RWPE2 (cell line): ENCODE data around the gene CTAG1B.

Experiments
- ATAC-seq: fragments of 200-7000 bp; cut with Tn5 transposase; 3 replicates; pipeline ENCODE4 v1.9.1; 2021; ENCODE audit warnings: low read depth
- DNase-seq: peaks from one replicate; pipeline ENCODE4 v3.0.0-alpha.2; 2020; ENCODE audit warnings: low spot score
- H3K27ac ChIP-seq: fragments of 450-650 bp; 2 replicates; pipeline ENCODE4 v1.5.1; 2017; ENCODE audit warnings: mild to moderate bottlenecking; ENCODE audit not compliant: poor library complexity, severe bottlenecking
- H3K27me3 ChIP-seq: fragments of 250-450 bp; sonication (Bioruptor Pico); 2 replicates; pipeline ENCODE4 v1.5.1; 2021; ENCODE audit warnings: mild to moderate bottlenecking, moderate library complexity; ENCODE audit not compliant: insufficient read depth, poor library complexity, severe bottlenecking
- H3K36me3 ChIP-seq: fragments of 250-450 bp; sonication (Bioruptor Pico); 2 replicates; pipeline ENCODE4 v1.5.1; 2020; ENCODE audit warnings: low read depth, mild to moderate bottlenecking, moderate library complexity
- H3K4me1 ChIP-seq: fragments of 250-450 bp; sonication (Bioruptor Pico); 2 replicates; pipeline ENCODE4 v1.5.1; 2021; ENCODE audit warnings: mild to moderate bottlenecking, moderate library complexity; ENCODE audit not compliant: insufficient read depth, poor library complexity, severe bottlenecking
- H3K4me3 ChIP-seq: fragments of 250-450 bp; sonication (Bioruptor Pico); 2 replicates; pipeline ENCODE4 v1.5.1; 2021; ENCODE audit warnings: mild to moderate bottlenecking, moderate library complexity; ENCODE audit not compliant: severe bottlenecking
- H3K9me3 ChIP-seq: fragments of 250-450 bp; sonication (Bioruptor Pico); 2 replicates; pipeline ENCODE4 v1.5.1; 2021; ENCODE audit warnings: mild to moderate bottlenecking, moderate library complexity; ENCODE audit not compliant: severe bottlenecking
- TF ChIP-seq, protein P1 (sequence below): fragments of 450-650 bp; IDR thresholded peaks from one replicate; pipeline ENCODE4 v1.5.1; 2017; ENCODE audit warnings: mild to moderate bottlenecking, moderate library complexity; ENCODE audit not compliant: poor library complexity, severe bottlenecking

CTAG1B gene

DNA sequence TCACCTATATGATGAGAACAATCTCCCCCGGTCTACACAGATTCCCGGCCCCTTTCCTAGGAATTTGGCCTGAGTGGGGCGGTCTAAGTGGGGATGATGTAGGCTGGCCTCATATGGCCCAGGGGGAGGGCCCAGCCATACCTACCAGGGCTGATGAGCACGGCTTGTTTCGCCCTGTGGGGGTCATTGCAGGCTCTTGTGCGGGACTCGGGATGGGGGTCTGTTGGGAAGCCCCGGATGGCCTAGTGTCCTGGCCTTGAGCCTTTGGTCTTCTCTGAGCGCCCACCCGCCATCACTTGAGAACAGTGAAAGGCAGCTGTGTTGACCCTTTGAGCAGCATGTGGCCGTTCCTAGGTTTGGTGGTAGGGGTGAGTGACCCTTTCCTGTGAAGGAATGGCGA lies 39.1 kb upstream of the CTAG1B start:
- no peak for ATAC-seq
- no peak overlapping the region for H3K27ac ChIP-seq
- no peak overlapping the region for H3K4me3 ChIP-seq
- TF ChIP-seq, protein P1, sequence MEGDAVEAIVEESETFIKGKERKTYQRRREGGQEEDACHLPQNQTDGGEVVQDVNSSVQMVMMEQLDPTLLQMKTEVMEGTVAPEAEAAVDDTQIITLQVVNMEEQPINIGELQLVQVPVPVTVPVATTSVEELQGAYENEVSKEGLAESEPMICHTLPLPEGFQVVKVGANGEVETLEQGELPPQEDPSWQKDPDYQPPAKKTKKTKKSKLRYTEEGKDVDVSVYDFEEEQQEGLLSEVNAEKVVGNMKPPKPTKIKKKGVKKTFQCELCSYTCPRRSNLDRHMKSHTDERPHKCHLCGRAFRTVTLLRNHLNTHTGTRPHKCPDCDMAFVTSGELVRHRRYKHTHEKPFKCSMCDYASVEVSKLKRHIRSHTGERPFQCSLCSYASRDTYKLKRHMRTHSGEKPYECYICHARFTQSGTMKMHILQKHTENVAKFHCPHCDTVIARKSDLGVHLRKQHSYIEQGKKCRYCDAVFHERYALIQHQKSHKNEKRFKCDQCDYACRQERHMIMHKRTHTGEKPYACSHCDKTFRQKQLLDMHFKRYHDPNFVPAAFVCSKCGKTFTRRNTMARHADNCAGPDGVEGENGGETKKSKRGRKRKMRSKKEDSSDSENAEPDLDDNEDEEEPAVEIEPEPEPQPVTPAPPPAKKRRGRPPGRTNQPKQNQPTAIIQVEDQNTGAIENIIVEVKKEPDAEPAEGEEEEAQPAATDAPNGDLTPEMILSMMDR, result no peak
- no peaks in the 10 kb centered on the region for H3K36me3 ChIP-seq
- H3K4me1 ChIP-seq, result no peaks in the 10 kb centered on the region
- H3K9me3 ChIP-seq, result no peaks in the 10 kb centered on the region
- no peaks in the 10 kb centered on the region for H3K27me3 ChIP-seq
- DNase-seq, result no peak

GRCh38 chrX:154657226-154657805 lies 38.2 kb upstream of the CTAG1B start:
- no peaks in the 10 kb centered on the region for H3K36me3 ChIP-seq
- no peaks in the 10 kb centered on the region for H3K4me1 ChIP-seq
- H3K9me3 ChIP-seq, result no peaks in the 10 kb centered on the region
- no peaks in the 10 kb centered on the region for H3K27me3 ChIP-seq
- TF ChIP-seq, protein P1, result no peak
- H3K4me3 ChIP-seq, result no peak overlapping the region
- no peak overlapping the region for H3K27ac ChIP-seq
- no peak for ATAC-seq
- no peak for DNase-seq

DNA sequence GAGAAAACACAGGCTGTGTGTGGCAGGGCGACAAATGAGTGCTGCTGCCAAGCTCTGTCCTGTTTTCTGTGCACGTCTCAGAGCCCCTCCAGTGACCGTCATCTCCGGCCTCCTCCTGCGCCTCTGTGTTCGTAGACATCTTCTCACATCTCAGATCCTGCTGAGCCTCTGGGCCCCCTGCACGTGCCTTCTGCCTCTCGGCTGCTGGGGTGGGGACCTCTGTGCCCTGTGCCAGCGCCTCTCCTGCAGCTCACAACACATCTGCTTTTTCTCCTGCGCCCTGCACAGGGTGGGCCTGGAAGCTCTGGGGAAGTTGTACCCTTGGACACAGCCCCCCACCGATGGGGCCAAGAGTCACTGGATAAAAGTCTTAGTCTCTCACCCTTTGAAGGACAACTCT lies 36.7 kb upstream of the CTAG1B start:
- no peaks in the 10 kb centered on the region for H3K27me3 ChIP-seq
- no peak overlapping the region for H3K4me3 ChIP-seq
- DNase-seq (no peak), ATAC-seq (no peak)
- H3K9me3 ChIP-seq, result no peaks in the 10 kb centered on the region
- TF ChIP-seq, protein P1, result no peak
- H3K36me3 ChIP-seq, result no peaks in the 10 kb centered on the region
- H3K4me1 ChIP-seq, result no peaks in the 10 kb centered on the region
- H3K27ac ChIP-seq, result no peak overlapping the region

GRCh38 chrX:154655346-154655745 lies 36.3 kb upstream of the CTAG1B start:
- no peak for DNase-seq
- Histone ChIP-seq H3K9me3 (no peaks in the 10 kb centered on the region), H3K27ac (no peak overlapping the region), H3K27me3 (no peaks in the 10 kb centered on the region), H3K4me1 (no peaks in the 10 kb centered on the region), H3K4me3 (no peak overlapping the region), H3K36me3 (no peaks in the 10 kb centered on the region)
- TF ChIP-seq, protein P1, result no peak
- ATAC-seq, result no peak

GRCh38 chrX:154654925-154655324 lies 35.8 kb upstream of the CTAG1B start:
- TF ChIP-seq, protein P1, result no peak
- ATAC-seq, result no peak
- H3K36me3 ChIP-seq, result no peaks in the 10 kb centered on the region
- H3K27me3 ChIP-seq, result no peaks in the 10 kb centered on the region
- H3K4me1 ChIP-seq, result no peaks in the 10 kb centered on the region
- H3K4me3 ChIP-seq, result no peak overlapping the region
- no peaks in the 10 kb centered on the region for H3K9me3 ChIP-seq
- H3K27ac ChIP-seq, result no peak overlapping the region
- no peak for DNase-seq
